ENCODE data around the gene NEU2.

DNA sequence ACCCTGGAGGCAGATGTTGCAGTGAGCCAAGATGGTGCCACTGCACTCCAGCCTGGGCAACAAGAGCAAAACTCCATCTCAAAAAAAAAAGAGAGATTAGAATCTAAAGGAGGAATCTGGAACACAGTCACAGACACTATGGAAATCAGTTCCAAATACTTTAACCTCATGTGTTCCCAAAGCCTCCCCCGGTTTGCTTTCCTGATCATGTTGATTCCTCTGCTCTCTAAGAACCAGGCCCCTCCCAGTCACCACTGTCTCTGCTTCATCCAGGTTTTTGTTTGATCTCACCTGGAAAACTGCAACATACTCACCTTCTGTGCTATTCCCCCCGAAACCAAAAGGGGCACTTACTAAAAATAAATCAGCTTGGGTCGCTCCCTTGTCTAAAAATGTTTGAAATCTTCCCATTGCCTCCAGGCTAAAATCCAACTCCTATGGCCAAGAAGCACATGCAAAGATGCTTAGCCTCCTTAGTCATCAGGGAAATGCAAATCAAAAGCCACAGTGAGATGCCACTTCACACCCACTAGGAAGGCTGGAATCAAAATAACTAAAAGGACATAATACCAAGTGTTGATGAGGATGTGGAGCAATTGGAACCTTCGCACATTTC is 6.2 kb upstream of the NEU2 start:
- TF ChIP-seq ELF4 (IDR thresholded peaks at IDR 0.05) (no peak), FOXM1 (IDR thresholded peaks at IDR 0.05; ENCODE audit: borderline replicate concordance) (no peak), BHLHE40 (IDR thresholded peaks at IDR 0.05; ENCODE audit: borderline replicate concordance) (no peak), FOXA1 (IDR thresholded peaks at IDR 0.05) (no peak), SUZ12 (IDR thresholded peaks at IDR 0.05) (no peak), NFRKB (IDR thresholded peaks at IDR 0.05) (no peak), SP1 (IDR thresholded peaks at IDR 0.05) (no peak), ZNF384 (IDR thresholded peaks at IDR 0.05) (no peak), L3MBTL2 (conservative IDR thresholded peaks at IDR 0.05) (no peak), ARNT (IDR thresholded peaks at IDR 0.05) (no peak), TARDBP (IDR thresholded peaks at IDR 0.05) (no peak), FOXK2 (IDR thresholded peaks at IDR 0.05) (no peak)
- TF ChIP-seq, protein P1, sequence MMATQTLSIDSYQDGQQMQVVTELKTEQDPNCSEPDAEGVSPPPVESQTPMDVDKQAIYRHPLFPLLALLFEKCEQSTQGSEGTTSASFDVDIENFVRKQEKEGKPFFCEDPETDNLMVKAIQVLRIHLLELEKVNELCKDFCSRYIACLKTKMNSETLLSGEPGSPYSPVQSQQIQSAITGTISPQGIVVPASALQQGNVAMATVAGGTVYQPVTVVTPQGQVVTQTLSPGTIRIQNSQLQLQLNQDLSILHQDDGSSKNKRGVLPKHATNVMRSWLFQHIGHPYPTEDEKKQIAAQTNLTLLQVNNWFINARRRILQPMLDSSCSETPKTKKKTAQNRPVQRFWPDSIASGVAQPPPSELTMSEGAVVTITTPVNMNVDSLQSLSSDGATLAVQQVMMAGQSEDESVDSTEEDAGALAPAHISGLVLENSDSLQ (IDR thresholded peaks at IDR 0.05) = no peak

Measured in HEK293T (cell line).